Measurements from ENCODE around the gene HPCAL1. TPM values are rescaled to one million over a fixed set of nuclear protein-coding genes. Genes with fewer than 3 reads are reported as not detected.

Gene HPCAL1
- total and polyA plus RNA-seq, 2 experiments from 2014 or later: 8.3 to 25.4 TPM

GRCh38 chr2:10300328-10300920 is 2.3 kb upstream of the HPCAL1 start (continued):
- TF ChIP-seq, protein P1, sequence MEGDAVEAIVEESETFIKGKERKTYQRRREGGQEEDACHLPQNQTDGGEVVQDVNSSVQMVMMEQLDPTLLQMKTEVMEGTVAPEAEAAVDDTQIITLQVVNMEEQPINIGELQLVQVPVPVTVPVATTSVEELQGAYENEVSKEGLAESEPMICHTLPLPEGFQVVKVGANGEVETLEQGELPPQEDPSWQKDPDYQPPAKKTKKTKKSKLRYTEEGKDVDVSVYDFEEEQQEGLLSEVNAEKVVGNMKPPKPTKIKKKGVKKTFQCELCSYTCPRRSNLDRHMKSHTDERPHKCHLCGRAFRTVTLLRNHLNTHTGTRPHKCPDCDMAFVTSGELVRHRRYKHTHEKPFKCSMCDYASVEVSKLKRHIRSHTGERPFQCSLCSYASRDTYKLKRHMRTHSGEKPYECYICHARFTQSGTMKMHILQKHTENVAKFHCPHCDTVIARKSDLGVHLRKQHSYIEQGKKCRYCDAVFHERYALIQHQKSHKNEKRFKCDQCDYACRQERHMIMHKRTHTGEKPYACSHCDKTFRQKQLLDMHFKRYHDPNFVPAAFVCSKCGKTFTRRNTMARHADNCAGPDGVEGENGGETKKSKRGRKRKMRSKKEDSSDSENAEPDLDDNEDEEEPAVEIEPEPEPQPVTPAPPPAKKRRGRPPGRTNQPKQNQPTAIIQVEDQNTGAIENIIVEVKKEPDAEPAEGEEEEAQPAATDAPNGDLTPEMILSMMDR (conservative IDR thresholded peaks at IDR 0.05; ENCODE audit: low read depth in 2 of 2): no peak

DNA sequence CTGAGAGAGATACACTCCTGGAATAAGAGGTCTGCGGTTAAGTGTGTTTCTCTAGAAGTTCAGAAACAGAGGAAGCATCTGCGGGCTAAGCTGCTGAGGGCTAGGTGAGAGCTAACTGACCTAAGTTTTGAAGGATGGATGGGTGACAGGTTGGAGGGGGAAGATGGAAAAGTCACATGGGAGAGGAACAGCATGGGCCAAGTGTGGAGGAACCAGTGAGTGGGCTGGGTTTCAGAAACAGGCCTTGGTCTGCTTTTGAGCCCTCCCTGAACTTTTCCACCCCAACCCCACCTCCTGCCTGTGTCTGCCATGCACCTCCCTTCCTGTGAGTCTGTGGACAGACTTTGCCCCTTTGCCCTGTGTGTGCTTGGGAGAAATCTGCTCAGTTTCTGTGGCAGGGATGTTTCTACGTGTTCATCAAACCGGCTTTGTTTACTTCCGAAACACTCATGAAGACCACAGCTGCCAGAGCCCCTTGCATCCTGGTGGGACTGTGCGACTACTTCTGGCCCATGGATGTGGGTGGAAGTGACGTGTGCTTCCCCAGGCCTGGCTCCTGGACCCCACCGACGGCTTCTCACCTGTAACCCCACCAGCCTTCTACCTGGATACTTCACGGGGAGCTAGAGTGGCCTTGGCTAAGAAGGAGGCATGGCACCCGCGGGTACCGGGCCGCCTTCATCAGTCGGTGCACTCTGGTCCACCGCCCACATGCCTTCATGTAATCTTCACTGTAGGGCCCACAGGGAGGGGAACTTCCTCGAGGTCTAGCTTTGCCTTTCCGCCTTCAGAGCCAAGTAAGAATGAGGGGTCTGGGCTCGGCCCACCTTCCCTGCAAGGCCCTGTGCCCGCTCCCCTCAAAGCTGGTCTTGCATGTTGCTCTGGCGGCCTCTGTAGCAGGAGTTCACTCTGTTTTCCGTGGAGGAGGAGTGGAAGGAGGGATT is 1.4 kb upstream of the HPCAL1 start:
- H3K36me3 ChIP-seq (ENCODE audit: insufficient read depth): no peaks in the 10 kb centered on the region
- H3K4me2 ChIP-seq: peak overlapping the region; percentile 84
- peaks cover 11% of the 10 kb centered on the region for H4K20me1 ChIP-seq (replicated peaks; ENCODE audit: insufficient read depth)
- no peaks in the 10 kb centered on the region for H3F3A ChIP-seq (replicated peaks; ENCODE audit: low read depth)
- H3K4me1 ChIP-seq (ENCODE audit: insufficient read depth): peaks cover 18% of the 10 kb centered on the region; the same call in 1 of the 2 replicates
- H3K9me2 ChIP-seq (ENCODE audit: insufficient read depth): no peaks in the 10 kb centered on the region
- Mint-ChIP-seq H3K4me1 (peaks cover 35% of the 10 kb centered on the region), H3K9me3 (no peaks in the 10 kb centered on the region; the same call in 2 of the 3 replicates), H3K27ac (no peak overlapping the region), H3K4me3 (peak overlapping the region; percentile 52), H3K36me3 (ENCODE audit: low read depth) (no peaks in the 10 kb centered on the region), H3K27me3 (ENCODE audit: insufficient read depth, low read depth, poor library complexity) (peaks cover 38% of the 10 kb centered on the region)
- H3K27me3 ChIP-seq (ENCODE audit: insufficient read depth): peaks cover 33% of the 10 kb centered on the region
- H2AFZ ChIP-seq: 0 out of 2 replicates have a peak overlapping the region, but pooled peaks have one; percentile 88
- TF ChIP-seq POLR2AphosphoS5 (IDR thresholded peaks at IDR 0.05; ENCODE audit: low read depth): no peak
- TF ChIP-seq ZNF331 (CRISPR knock-in tag; IDR thresholded peaks at IDR 0.05; ENCODE audit: low read depth): no peak
- no peak for TF ChIP-seq REST (IDR thresholded peaks at IDR 0.05; ENCODE audit: unreplicated experiment)
- DNase-seq (ENCODE audit: low spot score) (no peak), ATAC-seq (no peak)
- H3K27ac ChIP-seq (ENCODE audit: low read depth): no peak overlapping the region
- H3K4me3 ChIP-seq: peak overlapping the region; percentile 52
- H3K79me2 ChIP-seq (replicated peaks; ENCODE audit: insufficient read depth): no peaks in the 10 kb centered on the region; the same call in 1 of the 2 replicates

Data from GM23338 (cell line).